Lower leg skin (tissue), 3 donors: ENCODE data around the gene GSX1.

ENCODE experiments used
- POLR2A ChIP-seq, 2 donors: fragments of 450-650 bp; IDR thresholded peaks; one replicate each; pipeline ENCODE4 v1.6.1; 2016 to 2017; ENCODE audit warnings: antibody characterized with exemption in 2 of 2, mild to moderate bottlenecking in 1 of 2, moderate library complexity in 1 of 2
- TF ChIP-seq, protein P1 (sequence below), 3 donors: fragments of 450-650 bp; IDR thresholded peaks; one replicate each; pipeline ENCODE4 v1.5.1; 2016; ENCODE audit warnings: antibody characterized with exemption in 3 of 3, mild to moderate bottlenecking in 3 of 3, moderate library complexity in 2 of 3

- TF ChIP-seq POLR2A (IDR thresholded peaks at IDR 0.05) = no peak
- TF ChIP-seq, protein P1, sequence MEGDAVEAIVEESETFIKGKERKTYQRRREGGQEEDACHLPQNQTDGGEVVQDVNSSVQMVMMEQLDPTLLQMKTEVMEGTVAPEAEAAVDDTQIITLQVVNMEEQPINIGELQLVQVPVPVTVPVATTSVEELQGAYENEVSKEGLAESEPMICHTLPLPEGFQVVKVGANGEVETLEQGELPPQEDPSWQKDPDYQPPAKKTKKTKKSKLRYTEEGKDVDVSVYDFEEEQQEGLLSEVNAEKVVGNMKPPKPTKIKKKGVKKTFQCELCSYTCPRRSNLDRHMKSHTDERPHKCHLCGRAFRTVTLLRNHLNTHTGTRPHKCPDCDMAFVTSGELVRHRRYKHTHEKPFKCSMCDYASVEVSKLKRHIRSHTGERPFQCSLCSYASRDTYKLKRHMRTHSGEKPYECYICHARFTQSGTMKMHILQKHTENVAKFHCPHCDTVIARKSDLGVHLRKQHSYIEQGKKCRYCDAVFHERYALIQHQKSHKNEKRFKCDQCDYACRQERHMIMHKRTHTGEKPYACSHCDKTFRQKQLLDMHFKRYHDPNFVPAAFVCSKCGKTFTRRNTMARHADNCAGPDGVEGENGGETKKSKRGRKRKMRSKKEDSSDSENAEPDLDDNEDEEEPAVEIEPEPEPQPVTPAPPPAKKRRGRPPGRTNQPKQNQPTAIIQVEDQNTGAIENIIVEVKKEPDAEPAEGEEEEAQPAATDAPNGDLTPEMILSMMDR (IDR thresholded peaks at IDR 0.05) = no peak
These were observed 4.0 kb upstream of the GSX1 start for GRCh38 chr13:27788271-27788670.
